ENCODE data around the gene ENTPD6. TPM values are rescaled to one million over a fixed set of nuclear protein-coding genes. Genes with fewer than 3 reads are reported as not detected.

ENTPD6 gene
- total RNA-seq, 1 donor from 2014 or later, result 191 TPM

GRCh38 chr20:25194333-25194972 is 1.1 kb upstream of the ENTPD6 start:
- TF ChIP-seq, protein P1, sequence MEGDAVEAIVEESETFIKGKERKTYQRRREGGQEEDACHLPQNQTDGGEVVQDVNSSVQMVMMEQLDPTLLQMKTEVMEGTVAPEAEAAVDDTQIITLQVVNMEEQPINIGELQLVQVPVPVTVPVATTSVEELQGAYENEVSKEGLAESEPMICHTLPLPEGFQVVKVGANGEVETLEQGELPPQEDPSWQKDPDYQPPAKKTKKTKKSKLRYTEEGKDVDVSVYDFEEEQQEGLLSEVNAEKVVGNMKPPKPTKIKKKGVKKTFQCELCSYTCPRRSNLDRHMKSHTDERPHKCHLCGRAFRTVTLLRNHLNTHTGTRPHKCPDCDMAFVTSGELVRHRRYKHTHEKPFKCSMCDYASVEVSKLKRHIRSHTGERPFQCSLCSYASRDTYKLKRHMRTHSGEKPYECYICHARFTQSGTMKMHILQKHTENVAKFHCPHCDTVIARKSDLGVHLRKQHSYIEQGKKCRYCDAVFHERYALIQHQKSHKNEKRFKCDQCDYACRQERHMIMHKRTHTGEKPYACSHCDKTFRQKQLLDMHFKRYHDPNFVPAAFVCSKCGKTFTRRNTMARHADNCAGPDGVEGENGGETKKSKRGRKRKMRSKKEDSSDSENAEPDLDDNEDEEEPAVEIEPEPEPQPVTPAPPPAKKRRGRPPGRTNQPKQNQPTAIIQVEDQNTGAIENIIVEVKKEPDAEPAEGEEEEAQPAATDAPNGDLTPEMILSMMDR (IDR thresholded peaks at IDR 0.05; ENCODE audit: partially characterized antibody, unreplicated experiment), result no peak
- H3K27ac Mint-ChIP-seq (ENCODE audit: unreplicated experiment), result peak overlapping the region; percentile 56
- peak overlapping the region; percentile 85 for H3K4me3 Mint-ChIP-seq (ENCODE audit: unreplicated experiment)
- peaks cover 19% of the 10 kb centered on the region for H3K4me1 Mint-ChIP-seq (ENCODE audit: low read depth, unreplicated experiment)
- H3K27me3 Mint-ChIP-seq (ENCODE audit: unreplicated experiment), result peaks cover 18% of the 10 kb centered on the region
- no peaks in the 10 kb centered on the region for H3K36me3 Mint-ChIP-seq (ENCODE audit: unreplicated experiment)
- DNase-seq, result no peak
- H3K9me3 Mint-ChIP-seq (ENCODE audit: unreplicated experiment), result peaks cover 17% of the 10 kb centered on the region

GRCh38 chr20:25195962-25196785 is 662 bp downstream of the ENTPD6 start:
- Mint-ChIP-seq H3K4me1 (ENCODE audit: low read depth, unreplicated experiment) (peaks cover 36% of the 10 kb centered on the region), H3K36me3 (ENCODE audit: unreplicated experiment) (no peaks in the 10 kb centered on the region), H3K27ac (ENCODE audit: unreplicated experiment) (peak overlapping the region; percentile 96), H3K4me3 (ENCODE audit: unreplicated experiment) (peak overlapping the region; percentile 100), H3K27me3 (ENCODE audit: unreplicated experiment) (peaks cover 22% of the 10 kb centered on the region), H3K9me3 (ENCODE audit: unreplicated experiment) (peaks cover 17% of the 10 kb centered on the region)
- DNase-seq, result peak; percentile 68
- TF ChIP-seq, protein P1 (IDR thresholded peaks at IDR 0.05; ENCODE audit: partially characterized antibody, unreplicated experiment), result no peak

DNA sequence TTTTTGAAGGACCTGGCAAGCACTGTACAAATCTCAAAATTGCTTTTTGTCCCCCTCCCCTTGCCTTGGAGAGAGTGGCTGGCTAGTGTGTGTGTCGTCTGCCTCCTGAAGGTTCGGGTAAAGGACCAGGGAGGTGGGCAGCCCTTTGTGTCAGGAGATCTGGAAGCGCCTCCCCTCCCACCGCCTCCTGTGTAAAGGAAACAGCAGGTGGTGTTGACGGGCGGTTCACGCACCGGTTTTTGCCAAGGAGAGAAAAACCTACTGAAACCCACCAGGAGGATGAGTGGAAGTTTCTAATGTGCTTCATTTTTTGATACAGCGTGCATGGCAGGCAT is 1.2 kb downstream of the ENTPD6 start:
- TF ChIP-seq, protein P1 (IDR thresholded peaks at IDR 0.05; ENCODE audit: partially characterized antibody, unreplicated experiment), result no peak
- Mint-ChIP-seq H3K4me1 (ENCODE audit: low read depth, unreplicated experiment) (peaks cover 39% of the 10 kb centered on the region), H3K9me3 (ENCODE audit: unreplicated experiment) (peaks cover 13% of the 10 kb centered on the region), H3K27me3 (ENCODE audit: unreplicated experiment) (peaks cover 22% of the 10 kb centered on the region), H3K4me3 (ENCODE audit: unreplicated experiment) (peak overlapping the region; percentile 100), H3K36me3 (ENCODE audit: unreplicated experiment) (no peaks in the 10 kb centered on the region), H3K27ac (ENCODE audit: unreplicated experiment) (peak overlapping the region; percentile 96)
- DNase-seq, result no peak

GRCh38 chr20:25197183-25197869 is 1.8 kb downstream of the ENTPD6 start:
- Mint-ChIP-seq H3K9me3 (ENCODE audit: unreplicated experiment) (peaks cover 13% of the 10 kb centered on the region), H3K4me1 (ENCODE audit: low read depth, unreplicated experiment) (peaks cover 41% of the 10 kb centered on the region), H3K27ac (ENCODE audit: unreplicated experiment) (peak overlapping the region; percentile 96), H3K4me3 (ENCODE audit: unreplicated experiment) (peak overlapping the region; percentile 100), H3K27me3 (ENCODE audit: unreplicated experiment) (peaks cover 21% of the 10 kb centered on the region), H3K36me3 (ENCODE audit: unreplicated experiment) (no peaks in the 10 kb centered on the region)
- TF ChIP-seq, protein P1 (IDR thresholded peaks at IDR 0.05; ENCODE audit: partially characterized antibody, unreplicated experiment), result no peak
- DNase-seq, result no peak
